GM12878 (cell line): Measurements from ENCODE around the gene NLGN2.

Experiments used
- CHD1 ChIP-seq: IDR thresholded peaks from 2 replicates; pipeline ENCODE4 v1.6.1; 2012; ENCODE audit warnings: low read depth, low read length, improper control_type of control experiment
- CTCF ChIP-seq, 3 experiments: IDR thresholded peaks in 2 of 3; conservative IDR thresholded peaks in 1 of 3; 2 replicates each; pipeline ENCODE4 v1.5.1; 2011; ENCODE audit warnings: low read depth in 3 of 3, low read length in 3 of 3, mild to moderate bottlenecking in 3 of 3, control low read depth in 2 of 3, moderate library complexity in 2 of 3, inconsistent platforms in 1 of 3, mixed read lengths in 1 of 3; ENCODE audit not compliant: control insufficient read depth in 2 of 3, insufficient read depth in 1 of 3; ENCODE audit errors: extremely low read depth in 1 of 3
- POLR2A ChIP-seq: IDR thresholded peaks from 2 replicates; pipeline ENCODE4 v1.6.1; 2011; ENCODE audit warnings: low read depth, mild to moderate bottlenecking, low read length
- POU2F2 ChIP-seq: IDR thresholded peaks from 3 replicates; pipeline ENCODE4 v1.6.1; 2011; ENCODE audit warnings: low read depth, mild to moderate bottlenecking, low read length, borderline replicate concordance
- RBBP5 ChIP-seq: fragments of 200-600 bp; sonication (generic); conservative IDR thresholded peaks from 2 replicates; pipeline ENCODE4 v1.6.1; 2016
- SRF ChIP-seq, 2 experiments: IDR thresholded peaks; 2 replicates each; pipeline ENCODE4 v1.6.1; 2011; ENCODE audit warnings: low read depth in 2 of 2, low read length in 2 of 2, mild to moderate bottlenecking in 1 of 2, moderate library complexity in 1 of 2
- TF ChIP-seq, protein P1 (sequence below): fragments of 450-650 bp; formaldehyde crosslinking; IDR thresholded peaks from 2 replicates; pipeline ENCODE4 v1.5.0; 2022; ENCODE audit warnings: mild to moderate bottlenecking, missing genetic modification characterization

DNA sequence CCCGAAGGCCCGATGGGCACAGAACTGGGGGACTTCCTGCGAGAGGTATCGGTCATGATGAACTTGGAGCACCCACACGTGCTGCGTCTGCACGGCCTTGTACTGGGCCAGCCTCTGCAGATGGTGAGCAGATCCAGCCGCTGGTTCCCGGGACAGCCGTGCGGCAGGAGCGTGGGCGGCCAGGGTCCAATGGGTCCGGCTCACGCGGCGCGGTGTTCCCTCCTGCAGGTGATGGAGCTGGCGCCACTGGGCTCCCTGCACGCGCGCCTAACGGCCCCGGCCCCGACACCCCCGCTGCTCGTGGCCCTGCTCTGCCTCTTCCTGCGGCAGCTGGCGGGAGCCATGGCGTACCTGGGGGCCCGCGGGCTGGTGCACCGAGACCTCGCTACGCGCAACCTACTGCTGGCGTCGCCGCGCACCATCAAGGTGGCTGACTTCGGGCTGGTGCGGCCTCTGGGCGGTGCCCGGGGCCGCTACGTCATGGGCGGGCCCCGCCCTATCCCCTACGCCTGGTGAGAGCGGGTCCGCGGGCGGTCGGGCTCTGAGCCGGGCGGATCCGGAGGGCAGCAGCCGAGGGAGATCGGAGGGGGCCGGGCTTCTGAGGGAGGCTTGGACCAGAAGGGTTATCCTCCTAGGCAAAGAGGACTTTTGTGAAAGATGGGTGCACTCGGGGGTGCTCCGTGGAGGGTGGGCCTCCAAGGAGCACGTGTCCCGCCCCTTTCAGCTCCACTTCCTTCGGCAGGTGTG, 23.7 kb upstream of the NLGN2 start:
- TF ChIP-seq POLR2A: peak; percentile 72
- TF ChIP-seq RBBP5: no peak
- no peak for TF ChIP-seq POU2F2
- TF ChIP-seq CHD1: no peak
- no peak for TF ChIP-seq CTCF (IDR thresholded peaks at IDR 0.05 in 2 of 3, conservative IDR thresholded peaks at IDR 0.05 in 1 of 3; ENCODE audit: control insufficient read depth in 2 of 3, extremely low read depth in 1 of 3, insufficient read depth in 1 of 3, low read depth in 3 of 3, low read length in 3 of 3)
- TF ChIP-seq SRF (IDR thresholded peaks at IDR 0.05; ENCODE audit: low read depth in 2 of 2, low read length in 2 of 2): no peak
- TF ChIP-seq, protein P1, sequence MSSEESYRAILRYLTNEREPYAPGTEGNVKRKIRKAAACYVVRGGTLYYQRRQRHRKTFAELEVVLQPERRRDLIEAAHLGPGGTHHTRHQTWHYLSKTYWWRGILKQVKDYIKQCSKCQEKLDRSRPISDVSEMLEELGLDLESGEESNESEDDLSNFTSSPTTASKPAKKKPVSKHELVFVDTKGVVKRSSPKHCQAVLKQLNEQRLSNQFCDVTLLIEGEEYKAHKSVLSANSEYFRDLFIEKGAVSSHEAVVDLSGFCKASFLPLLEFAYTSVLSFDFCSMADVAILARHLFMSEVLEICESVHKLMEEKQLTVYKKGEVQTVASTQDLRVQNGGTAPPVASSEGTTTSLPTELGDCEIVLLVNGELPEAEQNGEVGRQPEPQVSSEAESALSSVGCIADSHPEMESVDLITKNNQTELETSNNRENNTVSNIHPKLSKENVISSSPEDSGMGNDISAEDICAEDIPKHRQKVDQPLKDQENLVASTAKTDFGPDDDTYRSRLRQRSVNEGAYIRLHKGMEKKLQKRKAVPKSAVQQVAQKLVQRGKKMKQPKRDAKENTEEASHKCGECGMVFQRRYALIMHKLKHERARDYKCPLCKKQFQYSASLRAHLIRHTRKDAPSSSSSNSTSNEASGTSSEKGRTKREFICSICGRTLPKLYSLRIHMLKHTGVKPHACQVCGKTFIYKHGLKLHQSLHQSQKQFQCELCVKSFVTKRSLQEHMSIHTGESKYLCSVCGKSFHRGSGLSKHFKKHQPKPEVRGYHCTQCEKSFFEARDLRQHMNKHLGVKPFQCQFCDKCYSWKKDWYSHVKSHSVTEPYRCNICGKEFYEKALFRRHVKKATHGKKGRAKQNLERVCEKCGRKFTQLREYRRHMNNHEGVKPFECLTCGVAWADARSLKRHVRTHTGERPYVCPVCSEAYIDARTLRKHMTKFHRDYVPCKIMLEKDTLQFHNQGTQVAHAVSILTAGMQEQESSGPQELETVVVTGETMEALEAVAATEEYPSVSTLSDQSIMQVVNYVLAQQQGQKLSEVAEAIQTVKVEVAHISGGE (CRISPR knock-in tag): no peak
